MM.1S (cell line): ENCODE measurements around the gene GRM3.

Experiments
- EZH2 ChIP-seq: fragments of 300-600 bp; sonication (generic); optimal IDR thresholded peaks from 2 replicates; pipeline ENCODE3; 2017; ENCODE audit warnings: low read depth, mild to moderate bottlenecking, antibody characterized with exemption, low read length, mixed read lengths
- EZH2phosphoT487 ChIP-seq: fragments of 300-600 bp; sonication (generic); IDR thresholded peaks from 2 replicates; pipeline ENCODE4 v1.6.1; 2018; ENCODE audit warnings: antibody characterized with exemption, low read length
- TF ChIP-seq, protein P1 (sequence below): fragments of 300-600 bp; sonication (generic); IDR thresholded peaks from 2 replicates; pipeline ENCODE4 v1.5.1; 2016; ENCODE audit warnings: antibody characterized with exemption, low read length, mixed read lengths

DNA sequence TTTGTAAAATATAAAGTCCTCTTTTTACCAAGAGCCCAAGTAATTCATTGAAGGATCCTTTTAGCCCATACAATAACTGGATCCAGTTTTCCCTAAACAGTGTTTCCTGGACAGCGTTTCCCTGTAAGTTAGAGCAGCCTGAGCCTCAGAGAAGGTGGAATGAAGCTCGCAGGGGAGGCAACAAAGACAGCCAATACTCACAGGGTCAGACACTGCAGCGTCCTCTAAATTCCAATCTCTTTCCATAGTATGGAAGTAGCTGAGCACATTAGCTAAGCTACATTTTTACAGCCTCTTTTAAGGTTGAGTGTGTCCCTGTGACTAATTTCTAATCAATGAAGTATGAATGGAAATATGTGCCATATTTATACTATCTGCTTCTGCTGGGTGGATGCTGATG, 193.5 kb downstream of the GRM3 start:
- TF ChIP-seq, protein P1, sequence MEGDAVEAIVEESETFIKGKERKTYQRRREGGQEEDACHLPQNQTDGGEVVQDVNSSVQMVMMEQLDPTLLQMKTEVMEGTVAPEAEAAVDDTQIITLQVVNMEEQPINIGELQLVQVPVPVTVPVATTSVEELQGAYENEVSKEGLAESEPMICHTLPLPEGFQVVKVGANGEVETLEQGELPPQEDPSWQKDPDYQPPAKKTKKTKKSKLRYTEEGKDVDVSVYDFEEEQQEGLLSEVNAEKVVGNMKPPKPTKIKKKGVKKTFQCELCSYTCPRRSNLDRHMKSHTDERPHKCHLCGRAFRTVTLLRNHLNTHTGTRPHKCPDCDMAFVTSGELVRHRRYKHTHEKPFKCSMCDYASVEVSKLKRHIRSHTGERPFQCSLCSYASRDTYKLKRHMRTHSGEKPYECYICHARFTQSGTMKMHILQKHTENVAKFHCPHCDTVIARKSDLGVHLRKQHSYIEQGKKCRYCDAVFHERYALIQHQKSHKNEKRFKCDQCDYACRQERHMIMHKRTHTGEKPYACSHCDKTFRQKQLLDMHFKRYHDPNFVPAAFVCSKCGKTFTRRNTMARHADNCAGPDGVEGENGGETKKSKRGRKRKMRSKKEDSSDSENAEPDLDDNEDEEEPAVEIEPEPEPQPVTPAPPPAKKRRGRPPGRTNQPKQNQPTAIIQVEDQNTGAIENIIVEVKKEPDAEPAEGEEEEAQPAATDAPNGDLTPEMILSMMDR: no peak
- TF ChIP-seq EZH2phosphoT487 (no peak), EZH2 (no peak)
